CD8-positive, alpha-beta memory T cell (primary cell): Measurements from ENCODE around the gene USE1. TPM values are rescaled to one million over a fixed set of nuclear protein-coding genes. Genes with fewer than 3 reads are reported as not detected.

ENCODE experiments used
- CTCF ChIA-PET: fragments of 350-600 bp; sonication (Branson Sonifier 250); formaldehyde crosslinking; loops from one replicate; lab custom pipeline; 2021; ENCODE audit warnings: antibody characterized with exemption; lab: Charles Lee
- POLR2A ChIA-PET: fragments of 350-600 bp; sonication (Branson Sonifier 250); formaldehyde crosslinking; loops from one replicate; lab custom pipeline; 2021; ENCODE audit warnings: antibody characterized with exemption; lab: Charles Lee
- DNase-seq, 5 donors: peaks; one replicate each; pipeline versions ENCODE4 v3.0.0 to v3.0.0-alpha.2; 2020 to 2022; ENCODE audit warnings: mixed read lengths in 1 of 5
- H3K27ac ChIP-seq: one replicate; pipeline ENCODE4 v1.7.0; 2013; ENCODE audit warnings: low read depth, mild to moderate bottlenecking, low read length, moderate library complexity
- H3K27me3 ChIP-seq: 2 replicates; pipeline ENCODE4 v1.7.0; 2013; ENCODE audit warnings: low read length, mild to moderate bottlenecking; ENCODE audit not compliant: insufficient read depth, poor library complexity, severe bottlenecking
- H3K36me3 ChIP-seq: 2 replicates; pipeline ENCODE4 v1.7.0; 2013; ENCODE audit warnings: mild to moderate bottlenecking, low read length, moderate library complexity; ENCODE audit not compliant: insufficient read depth
- H3K4me1 ChIP-seq: 2 replicates; pipeline ENCODE4 v1.7.0; 2013; ENCODE audit warnings: mild to moderate bottlenecking, low read length, moderate library complexity; ENCODE audit not compliant: insufficient read depth
- H3K4me3 ChIP-seq: 2 replicates; pipeline ENCODE4 v1.7.0; 2013; ENCODE audit warnings: mild to moderate bottlenecking, low read length
- H3K9me3 ChIP-seq: 2 replicates; pipeline ENCODE4 v1.7.0; 2013; ENCODE audit warnings: mild to moderate bottlenecking, low read length
- H3K27ac Mint-ChIP-seq, 8 donors: one replicate each; pipeline ENCODE4 v1.8.0; 2020 to 2021; ENCODE audit warnings: mixed read lengths in 8 of 8, mild to moderate bottlenecking in 6 of 8, inconsistent platforms in 3 of 8, moderate library complexity in 3 of 8
- H3K27me3 Mint-ChIP-seq, 2 donors: one replicate each; pipeline ENCODE4 v1.8.0; 2020 to 2021; ENCODE audit warnings: mixed read lengths in 2 of 2, mild to moderate bottlenecking in 1 of 2, moderate library complexity in 1 of 2
- H3K36me3 Mint-ChIP-seq, 3 donors: one replicate each; pipeline ENCODE4 v1.8.0; 2020 to 2021; ENCODE audit warnings: mixed read lengths in 3 of 3, inconsistent platforms in 1 of 3, mild to moderate bottlenecking in 1 of 3
- H3K4me1 Mint-ChIP-seq, 3 donors: one replicate each; pipeline ENCODE4 v1.8.0; 2020 to 2021; ENCODE audit warnings: mixed read lengths in 3 of 3, inconsistent platforms in 1 of 3, mild to moderate bottlenecking in 1 of 3
- H3K4me3 Mint-ChIP-seq, 7 donors: one replicate each; pipeline ENCODE4 v1.8.0; 2020 to 2021; ENCODE audit warnings: mixed read lengths in 7 of 7, mild to moderate bottlenecking in 6 of 7, moderate library complexity in 4 of 7, inconsistent platforms in 2 of 7
- H3K9me3 Mint-ChIP-seq, 5 donors: one replicate each; pipeline ENCODE4 v1.8.0; 2020 to 2022; ENCODE audit warnings: mixed read lengths in 5 of 5, mild to moderate bottlenecking in 3 of 5, moderate library complexity in 2 of 5, inconsistent platforms in 1 of 5
- polyA plus RNA-seq: library from polyadenylated mRNA; unstranded; fragments of 300-500 nt; fragmentation: Illumina TruSeq; gene quantifications from one replicate; pipeline ENCODE4 v1.2.3, GENCODE V29; 2021
- total RNA-seq, 2 experiments: library from RNA; stranded (reverse); gene quantifications; one replicate each; pipeline ENCODE4 v1.2.3, GENCODE V29; 2021

Gene USE1
- total and polyA plus RNA-seq, 3 experiments from 2014 or later, result 31.9 to 35.4 (median 33.6) TPM

GRCh38 chr19:17240062-17240752 is 25.1 kb downstream of the USE1 start:
- Histone ChIP-seq H3K36me3 (no peaks in the 10 kb centered on the region), H3K4me3 (no peak overlapping the region), H3K9me3 (no peaks in the 10 kb centered on the region), H3K27ac (no peak overlapping the region), H3K4me1 (peaks cover 4% of the 10 kb centered on the region), H3K27me3 (no peaks in the 10 kb centered on the region)
- Mint-ChIP-seq H3K27me3 (no peaks in the 10 kb centered on the region), H3K27ac (peak overlapping the region in 2 of 8 donors; percentile 34 to 63), H3K9me3 (no peaks in the 10 kb centered on the region), H3K4me3 (peak overlapping the region in 2 of 7 donors; percentile 51 to 81), H3K4me1 (peaks cover 0 to 5% (median 0%) of the 10 kb centered on the region in 3 donors), H3K36me3 (no peaks in the 10 kb centered on the region)
- no peak for DNase-seq
- ChIA-PET POLR2A (no interaction called here), CTCF (interaction anchor here (1.1 kb wide), 1 partner anchor 173 kb away, joined by 3 read pairs; no protein-coding TSS in a partner anchor)

- Histone ChIP-seq H3K36me3 (no peaks in the 10 kb centered on the region), H3K4me3 (no peak overlapping the region), H3K27ac (no peak overlapping the region), H3K27me3 (no peaks in the 10 kb centered on the region), H3K4me1 (peaks cover 4% of the 10 kb centered on the region), H3K9me3 (no peaks in the 10 kb centered on the region)
- H3K27me3 Mint-ChIP-seq, result no peaks in the 10 kb centered on the region
- DNase-seq, result no peak
- CTCF ChIA-PET, result interaction anchor here (1.1 to 1.2 kb wide), 2 partner anchors 27 to 174 kb away, joined by 3 read pairs; partner anchors contain the start of gene BABAM1
- H3K4me1 Mint-ChIP-seq, result peaks cover 0 to 3% (median 0%) of the 10 kb centered on the region in 3 donors
- H3K36me3 Mint-ChIP-seq, result no peaks in the 10 kb centered on the region
- H3K4me3 Mint-ChIP-seq, result peak overlapping the region in 2 of 7 donors; percentile 51 to 81
- H3K9me3 Mint-ChIP-seq, result no peaks in the 10 kb centered on the region
- peak overlapping the region in 4 of 8 donors; percentile 22 to 39 (median 32) for H3K27ac Mint-ChIP-seq
- POLR2A ChIA-PET, result no interaction called here
Measured at GRCh38 chr19:17240826-17241399, 25.8 kb downstream of the USE1 start.

- no peaks in the 10 kb centered on the region for H3K27me3 ChIP-seq
- no peaks in the 10 kb centered on the region for H3K9me3 ChIP-seq
- no peaks in the 10 kb centered on the region for H3K36me3 Mint-ChIP-seq
- no peaks in the 10 kb centered on the region for H3K9me3 Mint-ChIP-seq
- peaks cover 3 to 12% (median 4%) of the 10 kb centered on the region in 3 donors for H3K4me1 Mint-ChIP-seq
- peak overlapping the region in 5 of 8 donors; percentile 10 to 94 (median 18) for H3K27ac Mint-ChIP-seq
- H3K4me3 ChIP-seq, result no peak overlapping the region
- H3K4me1 ChIP-seq, result peaks cover 8% of the 10 kb centered on the region
- peaks cover 3 to 7% of the 10 kb centered on the region in 2 donors for H3K27me3 Mint-ChIP-seq
- ChIA-PET CTCF (interaction anchor here (1.6 kb wide), 1 partner anchor 40 kb away, joined by 5 read pairs; no protein-coding TSS in a partner anchor), POLR2A (interaction anchor here (0.6 to 1.4 kb wide), 2 partner anchors 24 to 115 kb away, joined by 3 to 4 read pairs; no protein-coding TSS in a partner anchor)
- H3K4me3 Mint-ChIP-seq, result peak overlapping the region in 2 of 7 donors; percentile 32 to 68
- DNase-seq, result no peak
- H3K27ac ChIP-seq, result no peak overlapping the region
- no peaks in the 10 kb centered on the region for H3K36me3 ChIP-seq
Measured at GRCh38 chr19:17242431-17243208, 27.5 kb downstream of the USE1 start.

GRCh38 chr19:17243211-17243829 is 28.2 kb downstream of the USE1 start:
- Mint-ChIP-seq H3K9me3 (no peaks in the 10 kb centered on the region), H3K4me1 (peaks cover 3 to 12% (median 4%) of the 10 kb centered on the region in 3 donors), H3K27ac (peak overlapping the region in 3 of 8 donors; percentile 10 to 29 (median 20)), H3K27me3 (peaks cover 3 to 8% of the 10 kb centered on the region in 2 donors), H3K36me3 (no peaks in the 10 kb centered on the region), H3K4me3 (peak overlapping the region in 6 of 7 donors; percentile 29 to 70 (median 46))
- Histone ChIP-seq H3K36me3 (no peaks in the 10 kb centered on the region), H3K27ac (peak overlapping the region; percentile 70), H3K27me3 (no peaks in the 10 kb centered on the region), H3K4me1 (peaks cover 8% of the 10 kb centered on the region), H3K9me3 (no peaks in the 10 kb centered on the region), H3K4me3 (no peak overlapping the region)
- ChIA-PET POLR2A (interaction anchor here (0.6 kb wide), 1 partner anchor 116 kb away, joined by 3 read pairs; no protein-coding TSS in a partner anchor), CTCF (interaction anchor here (1.6 kb wide), 1 partner anchor 39 kb away, joined by 5 read pairs; no protein-coding TSS in a partner anchor)
- DNase-seq, result no peak

- DNase-seq, result no peak
- Histone ChIP-seq H3K27ac (peak overlapping the region; percentile 70), H3K36me3 (no peaks in the 10 kb centered on the region), H3K4me1 (peaks cover 8% of the 10 kb centered on the region), H3K27me3 (no peaks in the 10 kb centered on the region), H3K4me3 (no peak overlapping the region), H3K9me3 (no peaks in the 10 kb centered on the region)
- ChIA-PET CTCF (interaction anchor here (0.5 to 1.8 kb wide), 2 partner anchors 8 to 10 kb away, joined by 4 to 6 read pairs; no protein-coding TSS in a partner anchor), POLR2A (interaction anchor here (0.7 kb wide), 1 partner anchor 142 kb away, joined by 3 read pairs; no protein-coding TSS in a partner anchor)
- Mint-ChIP-seq H3K36me3 (no peaks in the 10 kb centered on the region), H3K4me1 (peaks cover 3 to 12% (median 4%) of the 10 kb centered on the region in 3 donors), H3K27me3 (peaks cover 3 to 8% of the 10 kb centered on the region in 2 donors), H3K4me3 (peak overlapping the region; percentile 32 to 70 (median 53)), H3K27ac (peak overlapping the region in 2 of 8 donors; percentile 14 to 29), H3K9me3 (no peaks in the 10 kb centered on the region)
Measured at GRCh38 chr19:17243830-17244617, 28.9 kb downstream of the USE1 start.

GRCh38 chr19:17244618-17245534 is 29.7 kb downstream of the USE1 start:
- Histone ChIP-seq H3K4me3 (no peak overlapping the region), H3K27me3 (no peaks in the 10 kb centered on the region), H3K27ac (peak overlapping the region; percentile 70), H3K36me3 (no peaks in the 10 kb centered on the region), H3K4me1 (peaks cover 8% of the 10 kb centered on the region), H3K9me3 (no peaks in the 10 kb centered on the region)
- Mint-ChIP-seq H3K9me3 (no peaks in the 10 kb centered on the region), H3K27me3 (peaks cover 4 to 8% of the 10 kb centered on the region in 2 donors), H3K4me1 (peaks cover 3 to 12% (median 4%) of the 10 kb centered on the region in 3 donors), H3K4me3 (peak overlapping the region in 6 of 7 donors; percentile 32 to 66 (median 46)), H3K36me3 (no peaks in the 10 kb centered on the region), H3K27ac (no peak overlapping the region)
- DNase-seq, result peak in 1 of 5 donors; percentile 22
- ChIA-PET POLR2A (interaction anchor here (0.5 to 0.7 kb wide), 2 partner anchors 26 to 141 kb away, joined by 3 read pairs; no protein-coding TSS in a partner anchor), CTCF (interaction anchor here (0.5 to 1.8 kb wide), 2 partner anchors 9 to 11 kb away, joined by 4 to 6 read pairs; no protein-coding TSS in a partner anchor)
